ENCODE measurements around the gene KIF14. TPM values are rescaled to one million over a fixed set of nuclear protein-coding genes. Genes with fewer than 3 reads are reported as not detected.

Gene KIF14
- total RNA-seq, 1 experiment from 2014 or later, result 17.8 TPM

- no peak for TF ChIP-seq CTCF (IDR thresholded peaks at IDR 0.05)
- TF ChIP-seq POLR2AphosphoS5 (IDR thresholded peaks at IDR 0.05; ENCODE audit: low read depth, low read length), result no peak
- TF ChIP-seq TCF7L2 (IDR thresholded peaks at IDR 0.05; ENCODE audit: low read depth, low read length), result no peak
- TF ChIP-seq REST (IDR thresholded peaks at IDR 0.05; ENCODE audit: insufficient read depth in 1 of 2, low read depth in 2 of 2, low read length in 1 of 2), result no peak
- no peak for TF ChIP-seq SIN3A (IDR thresholded peaks at IDR 0.05; ENCODE audit: borderline replicate concordance, insufficient read depth, low read depth, low read length)
- H3K4me1 ChIP-seq (ENCODE audit: control insufficient read depth, insufficient read depth, low read length), result no peaks in the 10 kb centered on the region
- POLR2A ChIA-PET, result no interaction called here
- BruUV-seq (replicated peaks), result no TSS peak
- in situ Hi-C loops (cut with HindIII; ENCODE audit: low pct_unique_long_range_greater_than_20kb, low sequenced_read_pairs) (no loop called here), intact Hi-C loops (cut with micrococcal nuclease; ENCODE audit: unreplicated experiment) (no loop called here)
- DNase-seq (ENCODE audit: low read depth, low spot score), result no peak
- H3K36me3 ChIP-seq (ENCODE audit: control insufficient read depth, insufficient read depth, low read length), result peaks cover 8% of the 10 kb centered on the region
- no peak overlapping the region for H3K27ac ChIP-seq (ENCODE audit: low read length)
- no peak for ATAC-seq
- H3K27me3 ChIP-seq (ENCODE audit: control insufficient read depth, insufficient read depth, low read length), result no peaks in the 10 kb centered on the region
- CTCF ChIA-PET, result no interaction called here
- H3K4me3 ChIP-seq (ENCODE audit: low read depth in 2 of 2, low read length in 2 of 2), result no peak overlapping the region
- H3K9me3 ChIP-seq (ENCODE audit: control insufficient read depth, insufficient read depth, low read depth, low read length), result no peaks in the 10 kb centered on the region
Measured at GRCh38 chr1:200654660-200655059, 34.1 kb upstream of the KIF14 start.

- Histone ChIP-seq H3K27ac (ENCODE audit: low read length) (no peak overlapping the region), H3K4me1 (ENCODE audit: control insufficient read depth, insufficient read depth, low read length) (no peaks in the 10 kb centered on the region), H3K36me3 (ENCODE audit: control insufficient read depth, insufficient read depth, low read length) (peaks cover 4% of the 10 kb centered on the region; the same call in 1 of the 2 replicates), H3K4me3 (ENCODE audit: low read depth in 2 of 2, low read length in 2 of 2) (no peak overlapping the region), H3K9me3 (ENCODE audit: control insufficient read depth, insufficient read depth, low read depth, low read length) (no peaks in the 10 kb centered on the region), H3K27me3 (ENCODE audit: control insufficient read depth, insufficient read depth, low read length) (no peaks in the 10 kb centered on the region)
- ChIA-PET CTCF (no interaction called here), POLR2A (no interaction called here)
- TSS peak; percentile 38 for BruUV-seq (replicated peaks)
- ATAC-seq (no peak), DNase-seq (ENCODE audit: low read depth, low spot score) (no peak)
- intact Hi-C loops (cut with micrococcal nuclease; ENCODE audit: unreplicated experiment) (no loop called here), in situ Hi-C loops (cut with HindIII; ENCODE audit: low pct_unique_long_range_greater_than_20kb, low sequenced_read_pairs) (no loop called here)
- TF ChIP-seq CTCF (IDR thresholded peaks at IDR 0.05) (no peak), TCF7L2 (IDR thresholded peaks at IDR 0.05; ENCODE audit: low read depth, low read length) (no peak)
Measured at GRCh38 chr1:200653022-200653462, 32.5 kb upstream of the KIF14 start.

Measured in Panc1 (cell line).